ENCODE results near the gene VDAC2.

DNA sequence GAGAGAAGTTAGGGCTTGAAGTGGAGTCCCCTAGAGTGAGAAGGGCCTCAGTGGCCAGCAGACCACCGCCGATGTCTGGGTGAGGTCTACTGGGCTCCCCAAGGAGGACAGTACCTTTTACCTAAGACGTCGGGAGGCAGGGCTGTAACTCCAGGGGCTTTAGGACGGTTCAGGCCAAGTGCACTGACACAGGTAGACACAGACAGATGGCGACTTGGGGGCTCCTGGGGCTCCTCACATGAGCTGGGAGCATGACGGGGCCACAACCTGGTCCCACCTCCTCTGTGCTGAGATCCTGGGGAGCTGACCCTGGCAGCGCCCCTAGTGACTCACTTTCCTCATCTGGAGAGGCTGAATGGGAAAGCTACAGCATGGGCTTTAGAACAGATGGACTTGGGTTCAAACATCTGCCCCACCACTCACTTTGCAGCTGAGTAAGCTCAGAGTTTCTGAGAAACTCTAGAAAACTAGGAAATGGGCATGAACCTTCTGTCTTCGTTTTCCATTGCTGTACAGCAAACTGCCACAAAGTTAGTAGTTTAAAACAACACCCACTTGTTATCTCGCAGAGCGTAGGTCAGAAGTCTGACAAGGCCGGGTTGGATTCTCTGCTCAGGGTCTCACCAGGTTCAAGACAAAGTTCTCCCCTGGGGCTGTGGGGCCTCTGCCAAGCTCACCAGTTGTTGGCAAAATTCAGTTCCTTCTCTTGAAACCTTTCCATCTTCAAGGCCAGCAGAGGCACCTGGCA, 29.9 kb downstream of the VDAC2 start:
- TF ChIP-seq RAD21 (IDR thresholded peaks at IDR 0.05; ENCODE audit: low read depth) (no peak), EP300 (IDR thresholded peaks at IDR 0.05; ENCODE audit: borderline replicate concordance) (no peak), TAF1 (IDR thresholded peaks at IDR 0.05; ENCODE audit: low read depth) (no peak), CREB1 (IDR thresholded peaks at IDR 0.05; ENCODE audit: low read depth) (no peak), YY1 (IDR thresholded peaks at IDR 0.05; ENCODE audit: low read depth) (no peak), CEBPB (IDR thresholded peaks at IDR 0.05) (no peak), NFIC (IDR thresholded peaks at IDR 0.05) (no peak), TCF12 (IDR thresholded peaks at IDR 0.05; ENCODE audit: low read depth) (no peak), TEAD4 (IDR thresholded peaks at IDR 0.05) (no peak), EGR1 (IDR thresholded peaks at IDR 0.05) (no peak), ZBTB7A (IDR thresholded peaks at IDR 0.05; ENCODE audit: low read depth) (no peak)
- TF ChIP-seq, protein P1, sequence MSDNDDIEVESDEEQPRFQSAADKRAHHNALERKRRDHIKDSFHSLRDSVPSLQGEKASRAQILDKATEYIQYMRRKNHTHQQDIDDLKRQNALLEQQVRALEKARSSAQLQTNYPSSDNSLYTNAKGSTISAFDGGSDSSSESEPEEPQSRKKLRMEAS (IDR thresholded peaks at IDR 0.05), result no peak
- TF ChIP-seq, protein P2, sequence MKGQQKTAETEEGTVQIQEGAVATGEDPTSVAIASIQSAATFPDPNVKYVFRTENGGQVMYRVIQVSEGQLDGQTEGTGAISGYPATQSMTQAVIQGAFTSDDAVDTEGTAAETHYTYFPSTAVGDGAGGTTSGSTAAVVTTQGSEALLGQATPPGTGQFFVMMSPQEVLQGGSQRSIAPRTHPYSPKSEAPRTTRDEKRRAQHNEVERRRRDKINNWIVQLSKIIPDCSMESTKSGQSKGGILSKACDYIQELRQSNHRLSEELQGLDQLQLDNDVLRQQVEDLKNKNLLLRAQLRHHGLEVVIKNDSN (IDR thresholded peaks at IDR 0.05), result no peak
- TF ChIP-seq, protein P3, sequence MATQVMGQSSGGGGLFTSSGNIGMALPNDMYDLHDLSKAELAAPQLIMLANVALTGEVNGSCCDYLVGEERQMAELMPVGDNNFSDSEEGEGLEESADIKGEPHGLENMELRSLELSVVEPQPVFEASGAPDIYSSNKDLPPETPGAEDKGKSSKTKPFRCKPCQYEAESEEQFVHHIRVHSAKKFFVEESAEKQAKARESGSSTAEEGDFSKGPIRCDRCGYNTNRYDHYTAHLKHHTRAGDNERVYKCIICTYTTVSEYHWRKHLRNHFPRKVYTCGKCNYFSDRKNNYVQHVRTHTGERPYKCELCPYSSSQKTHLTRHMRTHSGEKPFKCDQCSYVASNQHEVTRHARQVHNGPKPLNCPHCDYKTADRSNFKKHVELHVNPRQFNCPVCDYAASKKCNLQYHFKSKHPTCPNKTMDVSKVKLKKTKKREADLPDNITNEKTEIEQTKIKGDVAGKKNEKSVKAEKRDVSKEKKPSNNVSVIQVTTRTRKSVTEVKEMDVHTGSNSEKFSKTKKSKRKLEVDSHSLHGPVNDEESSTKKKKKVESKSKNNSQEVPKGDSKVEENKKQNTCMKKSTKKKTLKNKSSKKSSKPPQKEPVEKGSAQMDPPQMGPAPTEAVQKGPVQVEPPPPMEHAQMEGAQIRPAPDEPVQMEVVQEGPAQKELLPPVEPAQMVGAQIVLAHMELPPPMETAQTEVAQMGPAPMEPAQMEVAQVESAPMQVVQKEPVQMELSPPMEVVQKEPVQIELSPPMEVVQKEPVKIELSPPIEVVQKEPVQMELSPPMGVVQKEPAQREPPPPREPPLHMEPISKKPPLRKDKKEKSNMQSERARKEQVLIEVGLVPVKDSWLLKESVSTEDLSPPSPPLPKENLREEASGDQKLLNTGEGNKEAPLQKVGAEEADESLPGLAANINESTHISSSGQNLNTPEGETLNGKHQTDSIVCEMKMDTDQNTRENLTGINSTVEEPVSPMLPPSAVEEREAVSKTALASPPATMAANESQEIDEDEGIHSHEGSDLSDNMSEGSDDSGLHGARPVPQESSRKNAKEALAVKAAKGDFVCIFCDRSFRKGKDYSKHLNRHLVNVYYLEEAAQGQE (IDR thresholded peaks at IDR 0.05; ENCODE audit: low read depth), result no peak
